GM19372 (cell line): ENCODE measurements around the gene TXNRD3.
"Not testable (repeated sequence)": the region's sequence is repeated elsewhere in the genome, so short reads cannot be mapped to it uniquely, and the experiment has no call there.

ENCODE experiments used
- ATAC-seq: cut with Tn5 transposase; IDR thresholded peaks from one replicate; pipeline ENCODE4 v1.9.1; 2021; ENCODE audit warnings: mild to moderate bottlenecking, low read depth, moderate library complexity; ENCODE audit not compliant: unreplicated experiment

Gene TXNRD3

GRCh38 chr3:126655887-126656286 is 963 bp upstream of the TXNRD3 start:
- no peak for ATAC-seq

DNA sequence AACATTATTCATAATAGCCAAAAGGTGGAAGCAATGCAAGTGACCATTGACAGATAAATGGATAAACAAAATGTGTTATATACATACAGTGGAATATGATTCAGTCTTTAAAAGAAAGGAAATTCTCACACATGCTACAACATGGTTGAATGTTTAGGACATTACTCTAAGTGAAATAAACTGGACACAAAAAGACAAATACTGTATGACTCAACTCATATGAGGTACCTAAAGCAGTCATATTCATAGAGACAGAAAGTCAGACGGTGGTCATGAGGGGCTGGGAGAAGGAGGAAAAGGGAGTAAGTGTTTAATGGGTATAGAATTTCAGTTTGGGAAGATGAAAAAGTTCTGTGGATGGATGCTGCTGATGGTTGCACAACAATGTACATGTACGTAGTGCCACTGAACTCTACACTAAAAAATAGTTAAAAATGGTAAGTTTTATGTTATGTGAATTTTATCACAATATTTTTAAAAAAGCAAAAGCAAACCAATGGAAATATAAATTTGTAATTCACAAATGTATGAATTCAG is 5.3 kb downstream of the TXNRD3 start:
- no peak for ATAC-seq

GRCh38 chr3:126646674-126647073 is 8.2 kb downstream of the TXNRD3 start:
- no peak for ATAC-seq

- ATAC-seq: no peak
Observed at GRCh38 chr3:126644615-126645014, 10.3 kb downstream of the TXNRD3 start.

DNA sequence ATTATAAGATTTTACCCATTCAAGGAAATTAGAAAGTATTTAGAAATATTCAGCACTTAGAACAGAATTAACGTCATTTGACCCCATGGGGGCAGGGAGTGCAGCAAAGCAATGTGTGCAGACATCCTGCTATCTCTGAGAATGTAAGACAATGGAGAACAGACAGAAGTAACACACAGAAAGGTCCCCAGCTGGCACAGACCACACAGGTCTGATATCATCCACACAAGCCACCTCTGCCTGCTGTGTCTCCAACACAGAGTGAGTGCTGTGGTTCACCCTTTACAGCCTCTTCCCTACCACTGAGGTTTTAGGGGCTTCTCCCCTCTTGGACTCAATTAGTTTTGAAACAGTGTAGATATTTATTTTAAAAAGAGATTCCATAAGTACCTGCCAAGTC is 16.1 kb downstream of the TXNRD3 start:
- no peak for ATAC-seq

GRCh38 chr3:126636436-126636835 is 18.5 kb downstream of the TXNRD3 start:
- no peak for ATAC-seq

DNA sequence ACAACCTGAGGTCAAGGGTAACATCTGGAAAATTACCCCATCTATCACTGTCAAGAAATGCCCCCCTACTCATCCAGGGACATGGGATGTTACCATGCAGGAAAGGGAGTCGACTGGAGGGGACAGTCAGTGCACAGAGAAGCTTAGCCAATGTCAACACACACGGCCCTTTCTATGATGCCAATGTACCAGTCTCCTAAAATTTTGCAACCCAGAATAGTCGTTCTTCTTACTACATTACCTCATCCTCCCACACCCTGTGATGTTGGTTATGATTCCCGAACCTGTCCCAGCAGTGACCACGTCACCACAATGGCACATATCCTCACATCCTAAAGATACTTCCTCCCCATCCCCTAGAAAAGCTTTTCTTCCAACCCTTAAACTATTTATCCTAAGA is 20.1 kb downstream of the TXNRD3 start:
- ATAC-seq: no peak

DNA sequence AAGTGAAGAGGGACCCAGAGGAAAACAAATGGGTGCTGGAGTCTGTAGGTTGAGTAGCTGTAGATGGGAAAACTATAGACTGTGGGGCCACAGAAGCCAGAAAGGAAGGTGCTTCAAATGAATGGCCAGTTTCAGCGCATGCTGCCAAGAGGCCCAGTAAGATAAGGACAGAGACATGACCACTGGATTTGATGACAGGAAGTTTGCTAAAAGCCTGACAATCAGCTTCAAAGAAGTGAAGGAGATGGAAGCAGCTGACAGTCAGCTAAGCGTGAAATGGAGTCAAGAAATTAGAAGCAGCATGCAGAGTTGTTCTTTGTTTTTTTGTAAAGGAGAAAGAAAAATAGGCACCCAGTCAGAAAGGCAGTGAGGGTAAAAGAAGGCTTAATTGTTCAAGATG is 24.9 kb downstream of the TXNRD3 start:
- ATAC-seq: no peak

- not testable (repeated sequence) for ATAC-seq
Observed at GRCh38 chr3:126625735-126626134, 29.2 kb downstream of the TXNRD3 start.

DNA sequence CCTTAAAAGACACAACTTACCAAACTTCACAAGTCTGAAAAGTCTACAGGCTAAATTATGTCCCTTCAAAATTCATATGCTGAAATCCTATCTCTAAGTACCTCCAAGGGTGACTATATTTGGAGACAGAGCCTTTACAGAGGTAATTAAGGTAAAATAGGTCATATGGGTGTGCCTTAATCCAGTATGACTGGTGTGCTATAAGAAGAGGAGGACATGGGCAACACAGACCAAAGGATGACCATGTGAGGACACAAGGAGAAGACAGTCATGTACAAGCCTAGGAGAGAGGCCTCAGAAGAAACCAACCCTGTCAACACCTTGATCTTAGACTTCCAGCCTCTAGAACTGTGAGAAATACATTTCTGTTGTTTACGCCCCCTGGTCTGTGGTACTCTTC is 32.2 kb downstream of the TXNRD3 start:
- ATAC-seq: no peak

DNA sequence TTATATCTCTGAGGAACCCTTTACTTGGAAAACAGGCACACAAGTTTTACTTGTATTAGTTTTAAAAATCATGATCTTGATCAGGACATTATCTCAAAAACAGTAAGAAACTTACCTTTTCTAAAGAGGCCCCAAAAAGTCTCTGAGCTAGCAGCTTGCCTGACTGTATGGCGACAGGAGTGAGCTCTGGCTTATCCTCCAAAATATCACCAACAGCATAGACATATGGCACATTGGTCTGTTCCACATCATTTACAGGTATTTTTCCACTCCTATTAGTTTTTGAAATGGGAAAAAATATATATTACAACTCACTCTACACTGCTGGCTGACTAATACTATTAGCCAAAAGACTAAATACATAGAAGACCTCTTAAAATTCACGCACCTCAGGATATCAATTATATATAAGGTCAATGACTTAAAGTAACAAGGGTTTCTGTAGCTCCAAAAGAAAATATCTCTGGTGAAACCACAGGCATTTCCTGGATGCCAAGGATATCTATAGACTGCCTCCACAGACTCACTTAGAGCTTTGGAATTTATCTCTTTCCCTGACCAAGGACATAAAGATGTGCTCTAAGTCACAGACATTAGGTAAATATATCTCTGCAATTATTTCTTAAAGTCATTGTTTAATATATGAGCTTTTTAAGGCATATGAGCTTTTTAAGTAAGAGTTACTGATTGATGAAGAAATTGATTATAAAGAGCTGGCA is 33.1 kb downstream of the TXNRD3 start:
- no peak for ATAC-seq

GRCh38 chr3:126621171-126621570 is 33.8 kb downstream of the TXNRD3 start:
- no peak for ATAC-seq

DNA sequence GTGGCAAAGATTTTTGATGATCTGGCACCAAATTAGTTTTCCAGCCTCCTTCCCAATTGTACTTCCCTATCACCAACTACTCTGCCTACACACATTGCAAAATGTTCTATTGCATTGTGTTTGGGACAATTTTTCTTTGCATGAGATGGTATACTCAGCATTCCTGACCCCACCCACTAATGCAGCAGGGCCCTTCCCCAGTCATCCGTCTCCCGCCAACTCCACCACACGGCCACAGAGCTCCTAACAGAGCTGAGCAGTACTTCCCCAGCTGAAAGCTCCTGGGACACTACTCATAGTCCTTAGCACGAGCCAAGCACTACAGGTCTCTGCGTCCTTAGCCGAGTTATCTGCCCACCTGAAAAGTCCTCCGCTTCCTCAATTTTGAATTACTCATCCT is 34.2 kb downstream of the TXNRD3 start:
- ATAC-seq: no peak

GRCh38 chr3:126618760-126619159 is 36.2 kb downstream of the TXNRD3 start:
- ATAC-seq: no peak

DNA sequence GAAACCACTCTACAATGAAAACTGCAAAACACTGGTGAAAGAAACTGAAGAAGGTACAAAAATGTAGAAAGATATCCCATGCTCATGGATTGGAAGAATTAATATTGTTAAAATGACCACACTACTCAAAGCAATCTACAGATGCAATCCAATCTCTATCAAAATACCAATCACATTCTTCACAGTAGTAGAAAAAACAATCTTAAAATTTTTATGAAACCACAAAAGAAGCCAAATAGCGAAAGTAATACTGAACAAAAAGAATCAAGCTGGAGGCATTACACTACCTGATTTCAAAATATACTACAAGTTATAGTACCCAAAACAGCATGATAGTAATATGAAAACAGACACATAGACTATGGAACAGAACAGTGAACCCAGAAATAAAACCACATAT is 36.9 kb downstream of the TXNRD3 start:
- no peak for ATAC-seq

GRCh38 chr3:126617571-126617970 is 37.4 kb downstream of the TXNRD3 start:
- ATAC-seq: no peak

DNA sequence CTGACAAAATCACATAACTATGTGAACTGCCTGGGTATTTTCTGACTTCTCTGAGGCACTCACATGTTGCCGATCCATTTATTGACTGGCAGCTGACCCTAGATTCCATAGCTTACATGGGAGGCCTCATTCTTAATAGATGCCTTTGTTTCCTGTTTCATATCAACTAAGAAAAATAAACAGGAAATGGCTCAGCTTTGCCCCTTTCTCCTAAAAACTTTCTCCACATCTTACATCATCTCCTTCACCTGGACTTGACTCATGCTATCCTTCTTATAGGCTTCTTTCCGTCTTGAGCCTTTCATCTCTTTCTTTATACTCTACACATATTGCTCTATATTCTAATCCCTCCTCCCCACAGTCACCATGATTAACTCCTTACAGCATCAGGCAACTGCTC is 38.0 kb downstream of the TXNRD3 start:
- ATAC-seq: no peak

- no peak for ATAC-seq
Observed at GRCh38 chr3:126613479-126614188, 41.3 kb downstream of the TXNRD3 start.

DNA sequence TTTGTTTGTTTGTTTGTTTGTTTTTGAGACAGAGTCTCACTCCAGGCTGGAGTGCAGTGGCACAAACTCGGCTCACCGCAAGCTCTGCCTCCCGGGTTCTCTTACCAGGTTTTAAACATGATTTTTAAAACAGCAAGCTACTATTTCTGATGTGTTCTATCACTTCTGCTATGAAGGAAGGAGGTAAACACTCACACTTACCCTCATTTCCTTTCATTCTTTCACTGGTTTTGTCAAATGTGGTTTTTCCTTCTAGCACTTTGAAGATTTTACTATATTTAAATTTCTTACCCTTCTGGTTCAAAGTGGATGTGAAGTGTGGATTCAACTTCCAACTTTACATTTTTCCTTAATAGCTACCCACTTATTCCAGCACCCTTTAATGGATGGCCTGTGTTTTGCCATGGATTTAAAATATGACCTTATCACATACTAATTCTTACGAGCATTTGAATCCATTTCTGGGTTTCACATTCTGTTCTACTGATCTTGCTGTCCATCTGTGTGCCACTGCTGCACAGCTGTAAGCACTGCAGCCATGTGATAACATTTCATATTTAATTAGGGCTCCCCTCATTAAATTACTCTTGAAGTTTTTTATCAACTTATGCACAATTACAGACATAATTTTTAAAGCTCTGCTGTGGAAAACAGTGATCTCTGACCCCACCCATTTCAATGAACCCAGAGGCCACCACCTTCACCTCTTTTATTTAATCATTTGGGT is 42.3 kb downstream of the TXNRD3 start:
- no peak for ATAC-seq

GRCh38 chr3:126609909-126610308 is 45.0 kb downstream of the TXNRD3 start:
- ATAC-seq: no peak

DNA sequence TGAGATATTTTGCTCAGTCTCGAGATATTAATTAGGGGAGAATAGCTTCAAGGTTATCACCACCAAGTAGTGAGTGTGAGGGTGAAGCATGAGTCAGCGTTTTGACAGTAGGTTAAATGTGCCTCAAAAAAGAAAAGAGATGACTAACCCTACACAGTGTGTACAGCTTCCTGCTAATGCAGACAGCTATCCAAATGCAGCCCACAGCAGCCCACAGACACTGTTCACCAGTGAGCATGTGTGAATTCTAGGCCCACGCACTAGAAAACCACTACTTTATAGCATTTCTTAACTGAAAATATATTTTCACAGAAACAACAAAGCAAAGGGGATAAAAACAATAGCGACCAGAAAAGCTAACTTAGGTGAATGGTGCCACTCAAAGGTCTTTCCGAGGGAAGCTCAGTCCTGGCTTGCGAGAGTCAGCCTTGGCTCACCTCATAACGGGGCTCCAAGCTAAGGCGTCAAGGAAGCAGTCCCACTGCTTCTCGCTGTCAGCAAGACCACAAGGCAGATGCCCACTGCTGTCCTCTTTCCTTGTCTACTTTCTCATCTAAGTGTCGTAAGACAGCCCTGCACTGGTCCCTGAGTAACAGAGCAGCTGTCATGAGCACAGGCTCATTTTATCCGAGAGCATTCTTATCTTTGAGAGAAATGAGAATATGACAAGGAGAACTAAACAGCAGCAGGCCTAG is 47.6 kb downstream of the TXNRD3 start:
- ATAC-seq: no peak
